LoVo (cell line): Measurements from ENCODE around the gene TSPAN9.

Experiments
- DNase-seq: peaks from one replicate; pipeline ENCODE4 v3.0.0-alpha.2; 2016; ENCODE audit warnings: low spot score

TSPAN9 gene

GRCh38 chr12:3275171-3276041 lies 198.2 kb downstream of the TSPAN9 start:
- peak; percentile 68 for DNase-seq

- DNase-seq: no peak
Measured at GRCh38 chr12:3276226-3276625, 199.0 kb downstream of the TSPAN9 start.

- DNase-seq: no peak
Measured at GRCh38 chr12:3277306-3277943, 200.2 kb downstream of the TSPAN9 start.

- DNase-seq: no peak
Measured at GRCh38 chr12:3278681-3279414, 201.7 kb downstream of the TSPAN9 start.

- DNase-seq: no peak
Measured at GRCh38 chr12:3279415-3279780, 202.2 kb downstream of the TSPAN9 start.

- DNase-seq: no peak
Measured at GRCh38 chr12:3279832-3280231, 202.7 kb downstream of the TSPAN9 start.

GRCh38 chr12:3280967-3281366 lies 203.8 kb downstream of the TSPAN9 start:
- no peak for DNase-seq

GRCh38 chr12:3281588-3282383 lies 204.6 kb downstream of the TSPAN9 start:
- no peak for DNase-seq

GRCh38 chr12:3282384-3282670 lies 205.1 kb downstream of the TSPAN9 start:
- no peak for DNase-seq

GRCh38 chr12:3283137-3283680 lies 206.0 kb downstream of the TSPAN9 start:
- DNase-seq: no peak

GRCh38 chr12:3284405-3284804 lies 207.2 kb downstream of the TSPAN9 start:
- DNase-seq: no peak

- DNase-seq: no peak
Measured at GRCh38 chr12:3285570-3285969, 208.4 kb downstream of the TSPAN9 start.

GRCh38 chr12:3288690-3289089 lies 211.5 kb downstream of the TSPAN9 start:
- no peak for DNase-seq

GRCh38 chr12:3289702-3290101 lies 212.5 kb downstream of the TSPAN9 start:
- no peak for DNase-seq

- DNase-seq: no peak
Measured at GRCh38 chr12:3291939-3292338, 214.8 kb downstream of the TSPAN9 start.

- no peak for DNase-seq
Measured at GRCh38 chr12:3292677-3293412, 215.7 kb downstream of the TSPAN9 start.

GRCh38 chr12:3293446-3294161 lies 216.4 kb downstream of the TSPAN9 start:
- DNase-seq: no peak

GRCh38 chr12:3294481-3294911 lies 217.3 kb downstream of the TSPAN9 start:
- DNase-seq: no peak

- DNase-seq: no peak
Measured at GRCh38 chr12:3295225-3295624, 218.0 kb downstream of the TSPAN9 start.

GRCh38 chr12:3295646-3296408 lies 218.6 kb downstream of the TSPAN9 start:
- DNase-seq: no peak
